H9 (cell line): Measurements from ENCODE around the gene C2orf42. TPM values are rescaled to one million over a fixed set of nuclear protein-coding genes. Genes with fewer than 3 reads are reported as not detected.

ENCODE experiments used
- DNase-seq: peaks from one replicate; pipeline ENCODE4 v3.0.0-alpha.2; 2017
- H2AFZ ChIP-seq: one replicate; pipeline ENCODE4 v1.6.1; 2013; ENCODE audit warnings: mild to moderate bottlenecking, low read length, control low read depth, moderate library complexity
- H2AK5ac ChIP-seq: 2 replicates; pipeline ENCODE4 v1.6.1; 2013; ENCODE audit warnings: low read length, control low read depth, mixed read lengths; ENCODE audit not compliant: insufficient read length
- H2BK120ac ChIP-seq: one replicate; pipeline ENCODE4 v1.6.1; 2013; ENCODE audit warnings: low read depth, mild to moderate bottlenecking, low read length, control low read depth, inconsistent platforms; ENCODE audit not compliant: poor library complexity, severe bottlenecking
- H2BK12ac ChIP-seq: 2 replicates; pipeline ENCODE4 v1.6.1; 2013; ENCODE audit warnings: low read length, control low read depth, mixed read lengths, low read depth; ENCODE audit not compliant: insufficient read length
- H2BK15ac ChIP-seq: 2 replicates; pipeline ENCODE4 v1.6.1; 2013; ENCODE audit warnings: low read depth, low read length, control low read depth
- H2BK20ac ChIP-seq: one replicate; pipeline ENCODE4 v1.6.1; 2013; ENCODE audit warnings: low read depth, mild to moderate bottlenecking, low read length, control low read depth, inconsistent platforms; ENCODE audit not compliant: poor library complexity, severe bottlenecking
- H2BK5ac ChIP-seq: 2 replicates; pipeline ENCODE4 v1.6.1; 2013; ENCODE audit warnings: low read length, control low read depth, mixed read lengths; ENCODE audit not compliant: insufficient read length
- H3K14ac ChIP-seq: 2 replicates; pipeline ENCODE4 v1.6.1; 2013; ENCODE audit warnings: low read length, control low read depth; ENCODE audit not compliant: insufficient read depth
- H3K18ac ChIP-seq: 2 replicates; pipeline ENCODE4 v1.6.1; 2013; ENCODE audit warnings: low read depth, mild to moderate bottlenecking, mixed read lengths, low read length, control low read depth; ENCODE audit not compliant: insufficient read length
- H3K23ac ChIP-seq: 2 replicates; pipeline ENCODE4 v1.6.1; 2013; ENCODE audit warnings: low read length, control low read depth, mixed read lengths, low read depth; ENCODE audit not compliant: insufficient read length
- H3K23me2 ChIP-seq: 2 replicates; pipeline ENCODE4 v1.6.1; 2013; ENCODE audit warnings: low read depth, mild to moderate bottlenecking, mixed read lengths, low read length, control low read depth; ENCODE audit not compliant: insufficient read length, poor library complexity, severe bottlenecking
- H3K27ac ChIP-seq: 2 replicates; pipeline ENCODE4 v1.5.1; 2013; ENCODE audit warnings: low read length, control low read depth, mixed read lengths, low read depth; ENCODE audit not compliant: insufficient read length
- H3K27me3 ChIP-seq: 2 replicates; pipeline ENCODE4 v1.6.1; 2013; ENCODE audit warnings: low read length, control low read depth, inconsistent platforms; ENCODE audit not compliant: insufficient read depth
- H3K4ac ChIP-seq: 2 replicates; pipeline ENCODE4 v1.6.1; 2013; ENCODE audit warnings: low read depth, mild to moderate bottlenecking, control low read depth, inconsistent platforms, low read length, moderate library complexity
- H3K4me1 ChIP-seq: 2 replicates; pipeline ENCODE4 v1.6.1; 2013; ENCODE audit warnings: low read length, control low read depth, inconsistent platforms; ENCODE audit not compliant: insufficient read depth
- H3K4me2 ChIP-seq: 2 replicates; pipeline ENCODE4 v1.6.1; 2013; ENCODE audit warnings: low read length, control low read depth, mixed read lengths; ENCODE audit not compliant: insufficient read length, insufficient read depth
- H3K56ac ChIP-seq: 2 replicates; pipeline ENCODE4 v1.6.1; 2013; ENCODE audit warnings: low read depth, mild to moderate bottlenecking, mixed read lengths, low read length, control low read depth; ENCODE audit not compliant: insufficient read length
- H3K79me1 ChIP-seq: 2 replicates; pipeline ENCODE4 v1.6.1; 2013; ENCODE audit warnings: low read depth, mild to moderate bottlenecking, moderate library complexity, low read length, control low read depth, inconsistent platforms; ENCODE audit not compliant: insufficient read depth, poor library complexity, severe bottlenecking
- H3K79me2 ChIP-seq: 2 replicates; pipeline ENCODE4 v1.6.1; 2013; ENCODE audit warnings: low read length, control low read depth, inconsistent platforms; ENCODE audit not compliant: insufficient read depth
- H3K9ac ChIP-seq: 2 replicates; pipeline ENCODE4 v1.6.1; 2013; ENCODE audit warnings: low read length, control low read depth, mixed read lengths; ENCODE audit not compliant: insufficient read length; ENCODE audit errors: extremely low read depth
- H3K9me3 ChIP-seq: one replicate; pipeline ENCODE4 v1.6.1; 2013; ENCODE audit warnings: low read depth, low read length, inconsistent platforms; ENCODE audit not compliant: control insufficient read depth
- H3T11ph ChIP-seq: one replicate; pipeline ENCODE4 v1.6.1; 2013; ENCODE audit warnings: mild to moderate bottlenecking, low read length, control low read depth, inconsistent platforms
- H4K20me1 ChIP-seq: one replicate; pipeline ENCODE4 v1.6.1; 2013; ENCODE audit not compliant: control insufficient read depth, insufficient read length, insufficient read depth
- H4K5ac ChIP-seq: 2 replicates; pipeline ENCODE4 v1.6.1; 2013; ENCODE audit warnings: low read depth, mild to moderate bottlenecking, mixed read lengths, low read length, control low read depth; ENCODE audit not compliant: insufficient read length
- H4K8ac ChIP-seq: replicated peaks from 2 replicates; pipeline ENCODE4 v1.6.1; 2013; ENCODE audit warnings: low read length, control low read depth, mixed read lengths, low read depth; ENCODE audit not compliant: insufficient read length
- H4K91ac ChIP-seq: 2 replicates; pipeline ENCODE4 v1.6.1; 2013; ENCODE audit warnings: low read depth, mild to moderate bottlenecking, moderate library complexity, mixed read lengths, low read length, control low read depth; ENCODE audit not compliant: insufficient read length
- H3K27ac Mint-ChIP-seq, 3 experiments: 2 replicates in 2 of 3; 3 replicates in 1 of 3; pipeline ENCODE4 v1.8.0; 2020 to 2021; ENCODE audit warnings: mixed read lengths in 3 of 3, mild to moderate bottlenecking in 1 of 3, moderate library complexity in 1 of 3
- H3K27me3 Mint-ChIP-seq: 2 replicates; pipeline ENCODE4 v1.8.0; 2021; ENCODE audit warnings: low read depth, mild to moderate bottlenecking, moderate library complexity, mixed read lengths
- H3K36me3 Mint-ChIP-seq, 3 experiments: 2 replicates in 2 of 3; 3 replicates in 1 of 3; pipeline ENCODE4 v1.8.0; 2020 to 2021; ENCODE audit warnings: low read depth in 3 of 3, mixed read lengths in 3 of 3; ENCODE audit not compliant: insufficient read depth in 1 of 3
- H3K4me1 Mint-ChIP-seq, 2 experiments: 2 replicates each; pipeline ENCODE4 v1.8.0; 2020; ENCODE audit warnings: mixed read lengths in 2 of 2
- H3K4me3 Mint-ChIP-seq, 2 experiments: 2 replicates in 1 of 2; 3 replicates in 1 of 2; pipeline ENCODE4 v1.8.0; 2020 to 2021; ENCODE audit warnings: mild to moderate bottlenecking in 2 of 2, mixed read lengths in 2 of 2, moderate library complexity in 1 of 2
- H3K9me3 Mint-ChIP-seq, 2 experiments: 2 replicates in 1 of 2; 3 replicates in 1 of 2; pipeline ENCODE4 v1.8.0; 2020; ENCODE audit warnings: mild to moderate bottlenecking in 2 of 2, mixed read lengths in 2 of 2, moderate library complexity in 1 of 2
- WGBS: extraction: QIAGEN DNeasy Blood & Tissue Kit; methylation state at CpG from one replicate; pipeline ENCODE4 v1.1.7; 2013; ENCODE audit warnings: missing lambda C conversion rate, low lambda C conversion rate, mixed read lengths; ENCODE audit not compliant: insufficient read length; ENCODE audit errors: extremely low coverage; 5-methylcytosine and 5-hydroxymethylcytosine counted together
- total RNA-seq: library from RNA; stranded (reverse); gene quantifications from 2 replicates; pipeline ENCODE4 v1.2.1, GENCODE V29; 2021
- TF ChIP-seq, protein P1 (sequence below): fragments of 200-600 bp; sonication (generic); conservative IDR thresholded peaks from 3 replicates; pipeline ENCODE4 v1.8.0; 2021; ENCODE audit warnings: antibody characterized with exemption, mild to moderate bottlenecking

C2orf42 gene
- total RNA-seq, 1 experiment from 2014 or later: 19.0 TPM

DNA sequence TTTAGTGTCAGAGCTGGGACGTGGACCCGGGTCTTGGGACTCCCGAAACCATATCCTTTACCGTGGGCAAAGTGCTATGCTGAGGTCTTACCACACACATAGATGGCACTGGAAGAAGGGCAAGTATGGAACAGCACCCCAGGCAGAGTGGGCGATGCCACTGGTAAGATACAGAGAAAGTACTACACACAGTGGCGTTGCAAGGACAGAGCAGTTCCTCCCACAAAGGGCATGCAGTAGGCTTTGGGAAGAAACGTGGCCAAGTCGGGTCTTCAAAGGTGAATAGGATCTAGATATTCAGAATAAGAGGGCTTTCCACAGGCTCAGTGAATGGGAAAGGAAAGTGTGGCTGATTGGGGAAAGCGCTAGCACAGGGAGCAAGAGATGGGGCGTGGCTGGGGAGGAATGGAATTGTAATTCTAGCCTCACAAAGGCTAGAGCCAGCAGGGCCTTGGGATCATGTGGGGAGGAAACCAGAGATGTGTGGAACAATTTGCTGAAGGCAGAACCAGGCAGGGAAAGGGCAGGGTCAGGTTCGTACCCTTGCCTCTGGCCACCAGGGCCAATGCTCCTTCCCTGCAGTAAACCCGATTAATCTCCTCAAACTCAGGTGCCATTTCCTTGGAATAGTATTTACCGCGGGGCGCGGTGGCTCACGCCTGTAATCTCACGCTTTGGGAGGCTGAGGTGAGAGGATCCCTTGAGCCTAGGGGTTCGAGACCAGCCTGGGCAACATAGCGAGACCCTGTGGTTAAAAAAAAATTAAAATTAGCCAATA is 67.6 kb downstream of the C2orf42 start:
- Mint-ChIP-seq H3K27ac (peak overlapping the region; percentile 99 to 100 (median 100)), H3K27me3 (no peaks in the 10 kb centered on the region), H3K36me3 (no peaks in the 10 kb centered on the region; a peak in 2 of 7 replicates), H3K9me3 (no peaks in the 10 kb centered on the region; a peak in 2 of 5 replicates), H3K4me1 (peaks cover 52 to 72% of the 10 kb centered on the region in 2 experiments), H3K4me3 (peak overlapping the region; percentile 87 to 90)
- no peak overlapping the region for H3T11ph ChIP-seq
- no peak overlapping the region for H4K91ac ChIP-seq
- DNase-seq: peak; percentile 94
- H2BK12ac ChIP-seq: no peak overlapping the region
- H3K14ac ChIP-seq: peak overlapping the region; percentile 2
- no peak overlapping the region for H4K5ac ChIP-seq
- H3K18ac ChIP-seq: peak overlapping the region; percentile 99
- H2BK15ac ChIP-seq: no peak overlapping the region
- no peaks in the 10 kb centered on the region for H3K23me2 ChIP-seq
- peak overlapping the region; percentile 36 for H3K9ac ChIP-seq
- no peak overlapping the region; the same call in 1 of the 2 replicates for H3K4ac ChIP-seq
- no peak overlapping the region for H2AK5ac ChIP-seq
- H2BK5ac ChIP-seq: no peak overlapping the region
- H3K4me1 ChIP-seq: peaks cover 18% of the 10 kb centered on the region
- H3K23ac ChIP-seq: no peak overlapping the region
- H3K4me2 ChIP-seq: peak overlapping the region; percentile 63
- no peaks in the 10 kb centered on the region for H3K9me3 ChIP-seq
- H2AFZ ChIP-seq: no peak overlapping the region
- H3K79me2 ChIP-seq: no peaks in the 10 kb centered on the region
- H3K27ac ChIP-seq: peak overlapping the region; percentile 96
- no peaks in the 10 kb centered on the region for H4K20me1 ChIP-seq
- H2BK120ac ChIP-seq: peak overlapping the region; percentile 49
- peak overlapping the region; percentile 1 for H4K8ac ChIP-seq
- WGBS: no CpG with 5 or more reads among the region's 20 CpGs
- no peaks in the 10 kb centered on the region for H3K79me1 ChIP-seq
- no peak overlapping the region for H3K56ac ChIP-seq
- TF ChIP-seq, protein P1, sequence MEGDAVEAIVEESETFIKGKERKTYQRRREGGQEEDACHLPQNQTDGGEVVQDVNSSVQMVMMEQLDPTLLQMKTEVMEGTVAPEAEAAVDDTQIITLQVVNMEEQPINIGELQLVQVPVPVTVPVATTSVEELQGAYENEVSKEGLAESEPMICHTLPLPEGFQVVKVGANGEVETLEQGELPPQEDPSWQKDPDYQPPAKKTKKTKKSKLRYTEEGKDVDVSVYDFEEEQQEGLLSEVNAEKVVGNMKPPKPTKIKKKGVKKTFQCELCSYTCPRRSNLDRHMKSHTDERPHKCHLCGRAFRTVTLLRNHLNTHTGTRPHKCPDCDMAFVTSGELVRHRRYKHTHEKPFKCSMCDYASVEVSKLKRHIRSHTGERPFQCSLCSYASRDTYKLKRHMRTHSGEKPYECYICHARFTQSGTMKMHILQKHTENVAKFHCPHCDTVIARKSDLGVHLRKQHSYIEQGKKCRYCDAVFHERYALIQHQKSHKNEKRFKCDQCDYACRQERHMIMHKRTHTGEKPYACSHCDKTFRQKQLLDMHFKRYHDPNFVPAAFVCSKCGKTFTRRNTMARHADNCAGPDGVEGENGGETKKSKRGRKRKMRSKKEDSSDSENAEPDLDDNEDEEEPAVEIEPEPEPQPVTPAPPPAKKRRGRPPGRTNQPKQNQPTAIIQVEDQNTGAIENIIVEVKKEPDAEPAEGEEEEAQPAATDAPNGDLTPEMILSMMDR: no peak
- no peak overlapping the region for H2BK20ac ChIP-seq
- no peaks in the 10 kb centered on the region for H3K27me3 ChIP-seq
